Heart left ventricle (tissue), 16 donors: ENCODE measurements around the gene TXNDC16. TPM values are rescaled to one million over a fixed set of nuclear protein-coding genes. Genes with fewer than 3 reads are reported as not detected.

Experiments used
- ATAC-seq, 4 donors: fragments of 200-7000 bp; cut with Tn5 transposase; one replicate each; pipeline ENCODE4 v1.9.1; 2020 to 2022; ENCODE audit warnings: moderate library complexity in 4 of 4, mild to moderate bottlenecking in 3 of 4, moderate number of reproducible peaks in 1 of 4
- DNase-seq, 5 donors: peaks; one replicate each; pipeline ENCODE4 v3.0.0-alpha.2; 2020
- H3K27ac ChIP-seq, 12 donors: fragments of 200-600 bp; sonication (generic) in 4 of 12; one replicate each; pipeline versions ENCODE4 v1.5.0 to v1.8.0; 2016 to 2022; ENCODE audit warnings: mild to moderate bottlenecking in 2 of 12
- H3K27me3 ChIP-seq, 9 donors: fragments of 200-600 bp; sonication (generic) in 2 of 9; one replicate each; pipeline versions ENCODE4 v1.5.1 to v1.8.0; 2016 to 2022; ENCODE audit warnings: mild to moderate bottlenecking in 3 of 9
- H3K36me3 ChIP-seq, 9 donors: fragments of 200-600 bp; sonication (generic) in 2 of 9; one replicate each; pipeline versions ENCODE4 v1.5.0 to v1.8.0; 2018 to 2022; ENCODE audit warnings: mild to moderate bottlenecking in 2 of 9
- H3K4me1 ChIP-seq, 12 donors: fragments of 200-600 bp; sonication (generic) in 4 of 12; one replicate each; pipeline versions ENCODE4 v1.5.0 to v1.8.0; 2016 to 2022; ENCODE audit warnings: mild to moderate bottlenecking in 3 of 12
- H3K4me3 ChIP-seq, 12 donors: fragments of 200-600 bp; sonication (generic) in 4 of 12; one replicate each; pipeline versions ENCODE4 v1.5.0 to v1.8.0; 2017 to 2022; ENCODE audit warnings: mild to moderate bottlenecking in 9 of 12, moderate library complexity in 4 of 12
- H3K9me3 ChIP-seq, 12 donors: fragments of 200-600 bp; sonication (generic) in 4 of 12; one replicate each; pipeline versions ENCODE4 v1.5.0 to v1.8.0; 2016 to 2022; ENCODE audit warnings: mild to moderate bottlenecking in 1 of 12
- POLR2A ChIP-seq, 2 donors: fragments of 450-650 bp; IDR thresholded peaks; one replicate each; pipeline ENCODE4 v1.6.1; 2017; ENCODE audit warnings: antibody characterized with exemption in 2 of 2, mild to moderate bottlenecking in 2 of 2, moderate library complexity in 2 of 2
- WGBS, 4 donors: extraction: QIAGEN DNeasy Blood & Tissue Kit in 2 of 4; methylation state at CpG; one replicate each; pipeline versions ENCODE4 v1.1.5 to v1.1.7; 2013 to 2018; 5-methylcytosine and 5-hydroxymethylcytosine counted together
- intact Hi-C, 10 donors: fragments of 100-400 bp; cut with DNase I; formaldehyde crosslinking; loops; one replicate each; pipeline versions ENCODE4 v1.11.1 to v1.14.2; 2022
- polyA plus RNA-seq, 2 donors: library from polyadenylated mRNA; stranded (reverse); fragments of 200-250 nt; gene quantifications; one replicate each; pipeline ENCODE4 v1.2.3, GENCODE V29; 2013
- total RNA-seq, 9 donors: library from RNA; depleted of rRNA in 2 of 9; stranded (reverse); fragments of >200 nt in 2 of 9; fragmentation: NEBNext Ultra II Directional in 3 of 9; extraction: Animal tissue kit (Norgen Biotek cat#: 25700) in 3 of 9; gene quantifications; one replicate each; pipeline versions ENCODE4 v1.1.0 to v1.2.4, GENCODE V29; 2016 to 2023
- TF ChIP-seq, protein P1 (sequence below), 12 donors: fragments of 200-600 bp; sonication (generic) in 4 of 12; IDR thresholded peaks; one replicate each; pipeline versions ENCODE4 v1.5.0 to v1.8.0; 2018 to 2022; ENCODE audit warnings: antibody characterized with exemption in 12 of 12, mild to moderate bottlenecking in 5 of 12
- donor health status: ischemic (EF 13 %, LVEDD 7.1; RV severe dilation, severe dysfunction).
- donor health status: healthy with polysubstance abuse.
- donor health status: DM: no; HTN: yes; CAD: no.
- donor health status: DM: no; HTN: no; CAD: no.
- donor health status: ischemic (EF 25% LVEDD 6.9; RV normal size, moderate dysfunction).
- donor health status: ischemic (EF 25% LVEDD 5.7; RV mildly dilated, moderate dysfunction).
- donor health status: healthy.
- donor health status: DM: yes; HTN: yes; CAD: no.
- donor health status: ischemic (EF 35%, LVEDD 5.7; RV mildly dilated, moderate dysfunction).
- donor health status: nonischemic (EF 11% LVEDD 7.7; RV severe dilation, severe dysfunction).
- donor health status: DM: yes; HTN: yes; CAD: no.
- donor health status: PGD.
- donor health status: ischemic (EF 29% LVEDD 5.4; RV normal size, mild dysfunction).
- donor health status: nonischemic (EF 23%, LVEDD 6.1; RV moderate dilation, normal function).

Gene TXNDC16
- total and polyA plus RNA-seq, 11 donors: 0.72 to 7.1 (median 3.9) TPM

- TF ChIP-seq POLR2A (IDR thresholded peaks at IDR 0.05): no peak
- TF ChIP-seq, protein P1, sequence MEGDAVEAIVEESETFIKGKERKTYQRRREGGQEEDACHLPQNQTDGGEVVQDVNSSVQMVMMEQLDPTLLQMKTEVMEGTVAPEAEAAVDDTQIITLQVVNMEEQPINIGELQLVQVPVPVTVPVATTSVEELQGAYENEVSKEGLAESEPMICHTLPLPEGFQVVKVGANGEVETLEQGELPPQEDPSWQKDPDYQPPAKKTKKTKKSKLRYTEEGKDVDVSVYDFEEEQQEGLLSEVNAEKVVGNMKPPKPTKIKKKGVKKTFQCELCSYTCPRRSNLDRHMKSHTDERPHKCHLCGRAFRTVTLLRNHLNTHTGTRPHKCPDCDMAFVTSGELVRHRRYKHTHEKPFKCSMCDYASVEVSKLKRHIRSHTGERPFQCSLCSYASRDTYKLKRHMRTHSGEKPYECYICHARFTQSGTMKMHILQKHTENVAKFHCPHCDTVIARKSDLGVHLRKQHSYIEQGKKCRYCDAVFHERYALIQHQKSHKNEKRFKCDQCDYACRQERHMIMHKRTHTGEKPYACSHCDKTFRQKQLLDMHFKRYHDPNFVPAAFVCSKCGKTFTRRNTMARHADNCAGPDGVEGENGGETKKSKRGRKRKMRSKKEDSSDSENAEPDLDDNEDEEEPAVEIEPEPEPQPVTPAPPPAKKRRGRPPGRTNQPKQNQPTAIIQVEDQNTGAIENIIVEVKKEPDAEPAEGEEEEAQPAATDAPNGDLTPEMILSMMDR (IDR thresholded peaks at IDR 0.05): no peak
- Histone ChIP-seq H3K4me1 (no peaks in the 10 kb centered on the region), H3K27ac (no peak overlapping the region), H3K27me3 (no peaks in the 10 kb centered on the region), H3K36me3 (no peaks in the 10 kb centered on the region), H3K4me3 (no peak overlapping the region), H3K9me3 (no peaks in the 10 kb centered on the region)
- ATAC-seq (no peak), DNase-seq (no peak)
- intact Hi-C loops: no loop called here
- WGBS, 4 donors: 46 to 66% (median 56%) methylated on average over 2 of the region's 2 CpGs
Measured at GRCh38 chr14:52422650-52423356, 129.5 kb downstream of the TXNDC16 start.

GRCh38 chr14:52417139-52417538 is 135.2 kb downstream of the TXNDC16 start:
- intact Hi-C loops: no loop called here
- Histone ChIP-seq H3K27ac (no peak overlapping the region), H3K27me3 (no peaks in the 10 kb centered on the region), H3K9me3 (no peaks in the 10 kb centered on the region), H3K4me1 (no peaks in the 10 kb centered on the region), H3K4me3 (no peak overlapping the region), H3K36me3 (no peaks in the 10 kb centered on the region)
- DNase-seq: no peak
- ATAC-seq: no peak
- no peak for TF ChIP-seq POLR2A (IDR thresholded peaks at IDR 0.05)
- TF ChIP-seq, protein P1 (IDR thresholded peaks at IDR 0.05): peak in 1 of 12 donors; percentile 20
- 0 to 81% (median 59%) methylated on average over 2 of the region's 2 CpGs for WGBS, 4 donors

DNA sequence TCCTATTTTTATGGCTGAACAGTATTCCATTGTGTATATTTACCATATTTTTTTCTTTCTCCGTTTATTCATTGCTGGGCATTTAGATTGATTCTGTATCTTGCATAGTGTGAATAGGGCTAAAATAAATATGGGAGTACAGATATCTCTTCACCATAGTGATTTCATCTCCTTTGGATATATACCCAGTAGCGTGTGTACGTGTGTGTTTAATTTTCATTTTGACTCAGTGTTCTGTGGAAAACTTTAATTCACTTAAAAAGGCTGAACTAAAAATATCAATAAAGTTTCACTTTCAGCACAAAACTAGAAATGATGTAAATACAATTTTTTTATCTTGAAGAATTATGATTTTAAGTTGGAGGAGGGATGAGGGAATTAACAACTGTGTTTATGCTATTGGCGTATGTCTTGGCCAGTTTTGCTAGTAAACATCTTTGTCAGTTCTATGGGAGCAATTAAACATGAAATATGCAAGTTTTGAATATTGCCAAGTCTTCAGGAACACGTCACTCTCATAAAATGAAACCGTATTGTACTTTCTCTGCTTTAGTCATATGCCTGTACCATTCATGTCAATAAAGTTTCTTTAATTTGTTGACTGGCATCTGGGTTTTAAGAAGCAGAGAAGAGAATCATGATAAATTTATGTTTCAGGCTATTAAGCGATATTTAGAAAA is 138.4 kb downstream of the TXNDC16 start:
- Histone ChIP-seq H3K9me3 (no peaks in the 10 kb centered on the region), H3K4me1 (no peaks in the 10 kb centered on the region), H3K27me3 (no peaks in the 10 kb centered on the region), H3K36me3 (no peaks in the 10 kb centered on the region), H3K27ac (no peak overlapping the region), H3K4me3 (no peak overlapping the region)
- 72 to 86% (median 79%) methylated on average over 7 of the region's 7 CpGs for WGBS, 4 donors
- intact Hi-C loops: no loop called here
- TF ChIP-seq, protein P1 (IDR thresholded peaks at IDR 0.05): no peak
- no peak for TF ChIP-seq POLR2A (IDR thresholded peaks at IDR 0.05)
- DNase-seq (no peak), ATAC-seq (no peak)

DNA sequence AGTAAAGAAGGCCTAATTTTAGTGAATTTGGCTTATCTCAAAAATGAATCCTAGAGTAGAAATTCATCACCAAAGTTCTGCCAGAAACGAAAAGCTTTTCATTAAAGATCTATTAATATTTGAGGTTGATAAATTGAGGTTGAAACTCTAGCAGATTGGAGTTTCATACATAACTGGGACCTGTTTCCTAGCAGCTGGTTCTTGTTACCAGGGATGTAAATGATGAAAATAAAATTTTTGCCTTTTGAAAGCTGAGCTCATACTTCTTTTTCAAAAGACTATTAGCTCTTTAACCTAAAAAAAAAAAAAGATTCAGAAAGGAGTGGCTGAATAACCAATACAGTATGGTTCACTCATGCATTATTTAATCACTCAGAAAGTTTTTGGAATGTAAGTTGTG is 139.9 kb downstream of the TXNDC16 start:
- Histone ChIP-seq H3K4me3 (no peak overlapping the region), H3K4me1 (no peaks in the 10 kb centered on the region), H3K36me3 (no peaks in the 10 kb centered on the region), H3K27me3 (no peaks in the 10 kb centered on the region), H3K27ac (no peak overlapping the region), H3K9me3 (no peaks in the 10 kb centered on the region)
- WGBS, 4 donors: 46 to 72% (median 66%) methylated on average over 1 of the region's 1 CpG
- no peak for TF ChIP-seq POLR2A (IDR thresholded peaks at IDR 0.05)
- TF ChIP-seq, protein P1 (IDR thresholded peaks at IDR 0.05): no peak
- ATAC-seq: no peak
- intact Hi-C loops: no loop called here
- DNase-seq: no peak
